ENCODE measurements around the gene DGCR8.

DGCR8 gene

GRCh38 chr22:20127318-20127868, 47.4 kb downstream of the DGCR8 start:
- DNase-seq, result no peak

GRCh38 chr22:20127869-20128618, 48.0 kb downstream of the DGCR8 start:
- no peak for DNase-seq

- DNase-seq, result no peak
These were observed 48.5 kb downstream of the DGCR8 start for GRCh38 chr22:20128619-20128901.

GRCh38 chr22:20128902-20129746, 49.1 kb downstream of the DGCR8 start:
- DNase-seq, result peak; percentile 38

GRCh38 chr22:20129747-20130014, 49.6 kb downstream of the DGCR8 start:
- DNase-seq, result no peak

GRCh38 chr22:20130319-20130718, 50.3 kb downstream of the DGCR8 start:
- peak; percentile 8 for DNase-seq

- DNase-seq, result peak; percentile 77
These were observed 50.9 kb downstream of the DGCR8 start for GRCh38 chr22:20130731-20131596.

GRCh38 chr22:20131597-20131858, 51.5 kb downstream of the DGCR8 start, which contains the start of gene ZDHHC8:
ZDHHC8 (plus strand) TSS chr22:20131804; CDS start chr22:20131948, 144 bp downstream.
- DNase-seq, result peak; percentile 59

GRCh38 chr22:20131859-20132685, 52.0 kb downstream of the DGCR8 start:
- DNase-seq, result no peak

- no peak for DNase-seq
These were observed 52.7 kb downstream of the DGCR8 start for GRCh38 chr22:20132686-20133246.

GRCh38 chr22:20133930-20134549, 54.0 kb downstream of the DGCR8 start:
- DNase-seq, result no peak

- no peak for DNase-seq
These were observed 55.2 kb downstream of the DGCR8 start for GRCh38 chr22:20135265-20135664.

GRCh38 chr22:20135806-20136602, 56.0 kb downstream of the DGCR8 start:
- no peak for DNase-seq

- no peak for DNase-seq
These were observed 56.5 kb downstream of the DGCR8 start for GRCh38 chr22:20136603-20136873.

- no peak for DNase-seq
These were observed 57.1 kb downstream of the DGCR8 start for GRCh38 chr22:20137113-20137512.

GRCh38 chr22:20137671-20138416, 57.8 kb downstream of the DGCR8 start:
- no peak for DNase-seq

GRCh38 chr22:20138417-20138738, 58.3 kb downstream of the DGCR8 start:
- DNase-seq, result no peak

GRCh38 chr22:20138868-20139267, 58.8 kb downstream of the DGCR8 start:
- no peak for DNase-seq

GRCh38 chr22:20139391-20140106, 59.5 kb downstream of the DGCR8 start:
- no peak for DNase-seq

- no peak for DNase-seq
These were observed 60.0 kb downstream of the DGCR8 start for GRCh38 chr22:20140107-20140445.

Data from T-helper 9 cell (primary cell).